OCI-LY1 (cell line): ENCODE data around the gene HERPUD2.
"Not testable (repeated sequence)": the region's sequence is repeated elsewhere in the genome, so short reads cannot be mapped to it uniquely, and the experiment has no call there.

Source experiments
- EZH2 ChIP-seq: fragments of 200-600 bp; sonication (generic), shearing (Covaris generic); IDR thresholded peaks from 2 replicates; pipeline ENCODE4 v1.8.0; 2017; ENCODE audit warnings: borderline replicate concordance, mixed run types, mild to moderate bottlenecking, antibody characterized with exemption, low read length, moderate library complexity, mixed read lengths
- TF ChIP-seq, protein P1 (sequence below): fragments of 200-600 bp; sonication (generic), shearing (Covaris generic); IDR thresholded peaks from 2 replicates; pipeline ENCODE4 v1.5.1; 2017; ENCODE audit warnings: mild to moderate bottlenecking, antibody characterized with exemption, low read length, moderate library complexity, mixed read lengths

DNA sequence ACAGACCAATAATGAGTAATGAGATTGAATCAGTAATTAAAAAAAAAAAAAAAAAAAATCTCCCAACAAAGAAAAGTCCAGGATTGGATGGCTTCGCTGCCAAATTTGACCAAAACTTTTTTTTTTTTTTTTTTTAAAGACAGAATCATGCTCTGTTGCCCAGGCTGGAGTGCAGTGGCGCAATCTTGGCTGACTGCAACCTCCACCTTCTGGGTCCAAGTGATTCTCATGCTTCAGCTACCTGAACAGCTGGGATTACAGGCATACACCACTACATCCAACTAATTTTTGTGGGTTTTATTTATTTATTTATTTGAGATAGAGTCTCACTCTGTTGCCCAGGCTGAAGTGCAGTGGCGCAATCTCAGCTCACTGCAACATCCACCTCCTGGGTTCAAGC lies 40.4 kb downstream of the HERPUD2 start:
- TF ChIP-seq, protein P1, sequence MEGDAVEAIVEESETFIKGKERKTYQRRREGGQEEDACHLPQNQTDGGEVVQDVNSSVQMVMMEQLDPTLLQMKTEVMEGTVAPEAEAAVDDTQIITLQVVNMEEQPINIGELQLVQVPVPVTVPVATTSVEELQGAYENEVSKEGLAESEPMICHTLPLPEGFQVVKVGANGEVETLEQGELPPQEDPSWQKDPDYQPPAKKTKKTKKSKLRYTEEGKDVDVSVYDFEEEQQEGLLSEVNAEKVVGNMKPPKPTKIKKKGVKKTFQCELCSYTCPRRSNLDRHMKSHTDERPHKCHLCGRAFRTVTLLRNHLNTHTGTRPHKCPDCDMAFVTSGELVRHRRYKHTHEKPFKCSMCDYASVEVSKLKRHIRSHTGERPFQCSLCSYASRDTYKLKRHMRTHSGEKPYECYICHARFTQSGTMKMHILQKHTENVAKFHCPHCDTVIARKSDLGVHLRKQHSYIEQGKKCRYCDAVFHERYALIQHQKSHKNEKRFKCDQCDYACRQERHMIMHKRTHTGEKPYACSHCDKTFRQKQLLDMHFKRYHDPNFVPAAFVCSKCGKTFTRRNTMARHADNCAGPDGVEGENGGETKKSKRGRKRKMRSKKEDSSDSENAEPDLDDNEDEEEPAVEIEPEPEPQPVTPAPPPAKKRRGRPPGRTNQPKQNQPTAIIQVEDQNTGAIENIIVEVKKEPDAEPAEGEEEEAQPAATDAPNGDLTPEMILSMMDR = not testable (repeated sequence)
- TF ChIP-seq EZH2 = not testable (repeated sequence)
